PC-9 (cell line): ENCODE data around the gene LRRC8C.

Experiments used
- EZH2 ChIP-seq: fragments of 200-600 bp; sonication (generic); IDR thresholded peaks from 2 replicates; pipeline ENCODE4 v1.8.0; 2017; ENCODE audit warnings: antibody characterized with exemption, low read depth
- TF ChIP-seq, protein P1 (sequence below): fragments of 200-600 bp; sonication (generic); conservative IDR thresholded peaks from 2 replicates; pipeline ENCODE4 v1.6.1; 2017; ENCODE audit warnings: mixed run types, antibody characterized with exemption, mild to moderate bottlenecking, moderate library complexity

DNA sequence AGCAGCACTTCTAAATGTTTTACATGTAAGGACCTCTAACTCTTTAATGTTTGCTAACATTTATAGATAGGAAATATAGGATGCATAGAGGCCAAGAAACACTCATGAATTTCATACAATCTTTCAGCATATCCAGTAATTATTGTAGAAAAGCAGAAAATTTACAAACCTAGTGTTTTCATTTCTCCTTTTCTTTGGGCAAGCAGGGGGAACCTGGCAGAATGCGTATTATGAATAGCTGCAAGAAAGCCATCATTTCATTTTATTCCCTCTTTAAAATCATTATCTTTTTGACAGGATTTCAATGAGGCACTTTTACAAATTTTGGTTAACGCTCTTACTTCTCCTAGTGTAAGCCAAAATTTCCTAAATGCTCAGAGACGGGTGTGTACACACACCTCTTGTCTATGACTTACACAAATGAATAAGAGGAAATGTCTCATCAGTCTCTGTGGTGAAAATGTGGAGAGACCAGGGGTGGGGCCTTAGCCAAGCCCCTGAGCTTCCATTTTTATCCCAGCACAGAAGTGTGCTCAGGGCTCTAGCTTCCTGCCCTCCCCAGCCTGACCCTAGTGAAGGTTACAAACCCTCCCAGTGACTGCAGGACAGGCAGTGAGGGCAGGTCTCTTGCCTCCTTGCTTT is 91.6 kb downstream of the LRRC8C start:
- TF ChIP-seq, protein P1, sequence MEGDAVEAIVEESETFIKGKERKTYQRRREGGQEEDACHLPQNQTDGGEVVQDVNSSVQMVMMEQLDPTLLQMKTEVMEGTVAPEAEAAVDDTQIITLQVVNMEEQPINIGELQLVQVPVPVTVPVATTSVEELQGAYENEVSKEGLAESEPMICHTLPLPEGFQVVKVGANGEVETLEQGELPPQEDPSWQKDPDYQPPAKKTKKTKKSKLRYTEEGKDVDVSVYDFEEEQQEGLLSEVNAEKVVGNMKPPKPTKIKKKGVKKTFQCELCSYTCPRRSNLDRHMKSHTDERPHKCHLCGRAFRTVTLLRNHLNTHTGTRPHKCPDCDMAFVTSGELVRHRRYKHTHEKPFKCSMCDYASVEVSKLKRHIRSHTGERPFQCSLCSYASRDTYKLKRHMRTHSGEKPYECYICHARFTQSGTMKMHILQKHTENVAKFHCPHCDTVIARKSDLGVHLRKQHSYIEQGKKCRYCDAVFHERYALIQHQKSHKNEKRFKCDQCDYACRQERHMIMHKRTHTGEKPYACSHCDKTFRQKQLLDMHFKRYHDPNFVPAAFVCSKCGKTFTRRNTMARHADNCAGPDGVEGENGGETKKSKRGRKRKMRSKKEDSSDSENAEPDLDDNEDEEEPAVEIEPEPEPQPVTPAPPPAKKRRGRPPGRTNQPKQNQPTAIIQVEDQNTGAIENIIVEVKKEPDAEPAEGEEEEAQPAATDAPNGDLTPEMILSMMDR = no peak
- TF ChIP-seq EZH2 = no peak
